Stimulated activated CD8-positive, alpha-beta memory T cell treated with anti-CD3 and anti-CD28 coated beads, Interleukin-15, amount 100 ng/mL, for 1 hour (primary cell): ENCODE measurements around the gene ABCG5.

ENCODE experiments used
- DNase-seq: peaks from one replicate; pipeline ENCODE4 v3.0.0-alpha.2; 2020; ENCODE audit warnings: low read depth

The ABCG5 gene

GRCh38 chr2:43838560-43839267, at the start of gene ABCG5, which contains the start of gene ABCG8:
TSS of gene ABCG5 (minus strand) at chr2:43838839. CDS start at chr2:43838679, 160 bp downstream.
TSS of gene ABCG8 (plus strand) at chr2:43838971. CDS start at chr2:43839054, 83 bp downstream.
- DNase-seq = no peak

GRCh38 chr2:43887176-43887575, 48.5 kb upstream of the ABCG5 start:
- DNase-seq = no peak

- DNase-seq = no peak
Observed at GRCh38 chr2:43885132-43885632, 46.5 kb upstream of the ABCG5 start.

GRCh38 chr2:43884689-43885088, 46.0 kb upstream of the ABCG5 start:
- no peak for DNase-seq

- no peak for DNase-seq
Observed at GRCh38 chr2:43882312-43882711, 43.7 kb upstream of the ABCG5 start.

GRCh38 chr2:43880952-43881351, 42.3 kb upstream of the ABCG5 start:
- no peak for DNase-seq

- no peak for DNase-seq
Observed at GRCh38 chr2:43880471-43880870, 41.8 kb upstream of the ABCG5 start.

- DNase-seq = no peak
Observed at GRCh38 chr2:43879261-43879660, 40.6 kb upstream of the ABCG5 start.

- DNase-seq = peak; percentile 33
Observed at GRCh38 chr2:43877782-43878464, 39.3 kb upstream of the ABCG5 start.

GRCh38 chr2:43874776-43875451, 36.3 kb upstream of the ABCG5 start:
- DNase-seq = no peak

- DNase-seq = no peak
Observed at GRCh38 chr2:43872151-43872550, 33.5 kb upstream of the ABCG5 start.

GRCh38 chr2:43855292-43855691, 16.7 kb upstream of the ABCG5 start:
- DNase-seq = no peak

GRCh38 chr2:43854671-43855070, 16.0 kb upstream of the ABCG5 start:
- no peak for DNase-seq

GRCh38 chr2:43853141-43854081, 14.8 kb upstream of the ABCG5 start:
- no peak for DNase-seq

- no peak for DNase-seq
Observed at GRCh38 chr2:43852196-43852730, 13.6 kb upstream of the ABCG5 start.

- no peak for DNase-seq
Observed at GRCh38 chr2:43851011-43851980, 12.7 kb upstream of the ABCG5 start.

GRCh38 chr2:43848214-43848613, 9.6 kb upstream of the ABCG5 start:
- DNase-seq = no peak

GRCh38 chr2:43846140-43846793, 7.6 kb upstream of the ABCG5 start:
- DNase-seq = no peak

- DNase-seq = no peak
Observed at GRCh38 chr2:43845181-43845580, 6.5 kb upstream of the ABCG5 start.

GRCh38 chr2:43842866-43843226, 4.2 kb upstream of the ABCG5 start:
- no peak for DNase-seq
